SK-N-DZ (cell line): ENCODE measurements around the gene CCDC92B.
"Not testable (repeated sequence)": the region's sequence is repeated elsewhere in the genome, so short reads cannot be mapped to it uniquely, and the experiment has no call there.

Source experiments
- DNase-seq: peaks from one replicate; pipeline ENCODE4 v3.0.0-alpha.2; 2015; ENCODE audit warnings: low spot score
- small RNA-seq, 2 experiments: library from RNA; depleted of rRNA; stranded (forward); fragments of <200 nt; gene quantifications; one replicate each; pipeline ENCODE3, GENCODE V24; 2014

The CCDC92B gene

DNA sequence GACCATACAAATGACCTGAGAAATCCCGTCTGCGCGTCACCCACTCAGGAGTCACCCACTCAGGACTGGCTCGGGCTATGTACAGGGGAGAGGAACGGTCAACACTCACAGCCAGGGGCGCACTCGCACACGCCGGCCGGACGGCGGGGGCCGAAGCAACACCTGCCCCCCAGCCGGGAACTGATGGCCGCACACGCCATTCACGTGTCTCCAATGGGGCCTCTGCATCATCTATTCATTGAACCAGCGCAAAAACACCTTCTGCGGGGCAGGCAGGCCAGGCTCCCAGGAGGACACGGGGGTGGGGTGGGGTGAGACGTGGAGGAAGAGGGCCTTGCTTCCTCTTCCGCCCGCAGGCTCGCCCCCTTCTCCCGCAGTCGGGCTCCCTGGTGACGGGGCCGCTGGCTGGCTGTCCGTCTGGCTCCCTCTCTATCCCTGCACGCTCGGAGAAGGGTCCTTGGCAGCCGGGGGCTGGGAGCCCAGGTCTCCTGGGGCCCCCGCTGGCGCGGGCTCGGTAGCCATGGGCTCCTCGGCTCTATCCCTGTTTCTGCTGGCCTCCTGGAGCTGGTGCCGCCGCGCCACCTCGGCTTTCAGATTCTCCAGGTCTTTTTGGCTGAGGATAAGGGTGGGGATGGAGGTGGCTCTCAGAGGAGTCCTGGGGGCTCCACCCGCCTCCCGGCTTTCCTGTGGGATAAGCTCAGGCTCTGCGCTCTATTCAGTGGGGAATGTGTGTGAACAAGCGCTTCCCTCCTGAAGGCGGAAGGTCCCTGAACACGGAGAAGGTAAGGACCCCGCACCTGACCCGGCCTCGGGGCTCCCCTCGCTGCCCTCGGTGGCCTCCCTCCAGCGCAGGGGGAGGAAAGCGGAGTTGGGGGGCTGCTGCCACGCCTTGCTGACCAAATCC, 59.0 kb downstream of the CCDC92B start:
- no peak for DNase-seq

DNA sequence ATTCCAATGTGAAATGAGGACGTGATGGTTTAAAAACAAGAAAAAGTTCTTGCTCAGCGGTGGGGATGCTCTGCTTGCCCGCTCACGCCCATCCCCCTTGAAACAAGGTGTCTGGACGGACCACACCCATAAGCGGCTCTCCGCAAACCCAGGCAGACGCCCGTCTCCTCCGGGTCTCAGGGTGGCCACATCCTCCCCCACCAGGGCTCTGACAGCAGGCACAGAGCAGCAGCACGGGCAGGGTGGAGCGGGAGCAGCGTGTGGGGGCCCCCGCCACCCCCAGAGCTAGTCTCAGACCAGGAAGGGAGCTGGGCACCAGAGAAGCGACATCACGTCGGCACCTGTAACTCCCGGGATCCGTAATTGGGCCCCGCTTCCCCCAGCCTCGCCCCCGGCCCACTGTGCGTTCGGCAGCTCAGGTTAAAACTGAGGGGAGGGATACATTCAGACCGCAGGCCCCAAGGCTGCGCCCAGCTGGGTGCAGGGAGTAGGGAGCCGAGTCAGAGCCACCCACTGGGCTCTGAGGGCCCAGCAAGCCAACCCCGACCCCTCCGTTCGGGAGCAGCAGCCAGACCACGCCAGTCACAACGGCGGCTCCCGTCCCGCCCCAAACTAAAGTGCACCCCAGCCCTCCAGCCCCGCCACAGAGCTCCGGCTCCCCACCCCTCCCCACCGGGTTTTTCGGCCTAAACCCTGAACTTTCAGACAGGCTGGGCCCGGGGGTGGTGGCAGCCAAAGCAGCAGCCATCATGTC, 59.9 kb downstream of the CCDC92B start:
- no peak for DNase-seq

DNA sequence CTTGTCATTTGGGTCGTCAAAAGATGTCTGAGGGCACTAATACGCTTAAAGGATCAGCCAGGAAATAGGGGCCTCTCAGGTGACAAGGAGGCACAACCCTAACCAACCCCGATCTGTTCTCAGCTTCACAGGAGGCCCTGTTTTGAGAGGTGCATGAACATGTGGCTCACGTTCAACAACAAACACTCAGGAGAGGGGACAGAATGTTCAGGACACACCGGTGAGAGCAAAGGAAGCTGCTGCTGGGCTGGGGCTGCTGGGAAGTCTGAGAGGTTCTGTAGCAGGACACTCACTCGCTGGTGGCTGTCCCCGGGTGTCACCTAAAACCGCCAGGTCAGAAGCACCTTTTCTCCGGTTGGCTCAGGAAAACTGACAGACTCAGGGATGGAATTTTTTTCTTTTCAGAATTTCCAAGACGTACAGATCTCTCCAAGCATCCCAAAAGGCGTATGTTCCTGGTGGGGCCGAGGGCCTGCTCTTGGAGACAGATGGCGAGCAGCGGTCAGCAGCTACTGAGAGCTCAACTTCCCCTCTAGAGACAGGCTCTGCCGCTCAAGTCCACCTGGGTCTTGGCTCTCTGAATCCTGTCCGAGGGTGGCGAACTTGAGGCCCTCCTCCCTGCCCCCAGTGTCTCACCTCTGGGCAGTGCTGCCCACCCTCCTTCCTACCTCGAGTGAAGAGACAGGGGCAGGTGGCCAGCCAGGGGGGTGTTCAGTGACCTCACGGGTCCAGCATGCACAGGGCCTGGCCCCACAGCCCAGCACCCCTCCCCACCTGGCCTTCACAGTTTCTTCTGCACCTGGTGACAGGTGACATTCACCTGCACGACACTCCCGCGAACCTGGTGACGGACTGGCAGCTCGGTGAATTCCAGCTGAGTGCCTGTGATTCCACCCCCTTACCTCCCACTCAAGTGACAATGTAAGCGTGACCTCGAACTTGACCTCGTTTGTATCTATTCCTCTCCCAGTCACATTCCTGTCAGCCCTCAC, 60.8 kb downstream of the CCDC92B start:
- no peak for DNase-seq

DNA sequence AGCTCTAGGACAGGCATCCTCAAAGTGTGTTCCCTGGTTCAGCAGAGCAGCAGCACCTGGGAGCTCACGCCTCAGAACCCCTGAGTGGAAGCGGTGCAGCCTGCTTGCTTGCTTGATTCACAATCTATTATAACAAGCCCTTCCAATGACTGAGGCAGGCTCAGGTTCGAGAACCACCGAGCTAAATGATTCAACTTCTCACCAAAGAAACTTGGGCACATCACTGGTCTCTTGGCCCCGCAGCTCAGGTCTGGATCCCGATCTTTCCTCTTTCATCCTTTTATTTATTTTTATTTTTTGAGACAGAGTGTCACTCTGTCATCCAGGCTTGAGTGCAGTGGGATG, 62.4 kb downstream of the CCDC92B start:
- no peak for DNase-seq

DNA sequence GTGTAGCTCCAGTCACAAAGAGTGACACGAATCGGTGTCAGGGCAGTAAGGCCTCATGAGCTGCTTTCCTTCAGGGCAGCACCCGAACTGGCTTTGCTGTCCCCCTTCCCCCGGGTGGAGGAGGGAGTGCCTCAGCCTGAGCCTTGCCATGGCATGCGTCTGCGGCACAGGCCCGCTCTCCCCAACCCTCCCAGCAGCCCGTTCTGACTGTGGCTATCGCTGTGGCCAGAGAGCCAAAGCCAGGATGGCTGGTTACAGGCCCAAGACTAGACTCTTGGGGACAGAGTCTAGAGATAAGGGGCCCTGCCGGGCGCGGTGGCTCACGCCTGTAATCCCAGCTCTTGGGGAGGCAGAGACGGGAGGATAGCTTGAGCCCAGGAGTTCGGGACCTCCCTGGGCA, 63.8 kb downstream of the CCDC92B start:
- DNase-seq: peak; percentile 4

DNA sequence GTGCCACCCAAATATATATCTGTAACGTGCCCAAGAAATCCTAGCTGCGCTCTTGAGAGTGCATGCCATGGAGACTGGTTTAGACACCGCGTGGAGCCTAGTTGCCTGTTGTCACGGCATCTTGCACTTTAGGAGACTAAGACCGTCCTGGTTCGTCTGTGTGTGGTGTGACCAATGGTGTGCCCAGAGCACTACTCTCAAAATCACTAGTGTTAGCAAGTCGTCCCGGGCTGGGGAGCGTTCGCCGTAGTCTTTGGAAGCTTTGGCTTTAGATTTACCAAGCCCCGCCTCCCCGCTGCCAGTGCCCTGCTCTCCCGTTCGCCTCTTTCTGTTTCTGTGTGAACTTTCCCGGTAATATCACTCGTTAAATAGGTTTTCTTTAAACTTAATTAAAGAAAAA, 64.9 kb downstream of the CCDC92B start:
- DNase-seq: peak; percentile 5

DNA sequence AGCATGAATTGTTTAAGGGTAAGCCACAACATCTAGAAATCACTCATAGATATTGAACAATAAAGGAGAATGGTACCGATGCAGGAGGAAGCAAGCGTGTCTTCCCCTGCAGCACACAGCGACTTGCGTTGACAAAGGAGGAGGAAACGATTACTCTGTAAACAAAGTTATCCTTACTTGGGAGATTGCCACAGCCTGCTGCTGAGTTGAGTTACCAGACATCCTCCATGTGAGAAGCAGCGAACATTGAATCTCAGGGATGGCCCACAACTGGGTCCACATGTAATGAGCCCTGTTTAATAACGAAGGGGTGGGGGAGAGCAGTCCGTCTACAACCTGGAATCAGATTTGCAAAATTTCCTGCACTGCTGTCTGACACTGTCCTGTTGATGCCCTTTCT, 65.5 kb downstream of the CCDC92B start:
- DNase-seq: no peak

DNA sequence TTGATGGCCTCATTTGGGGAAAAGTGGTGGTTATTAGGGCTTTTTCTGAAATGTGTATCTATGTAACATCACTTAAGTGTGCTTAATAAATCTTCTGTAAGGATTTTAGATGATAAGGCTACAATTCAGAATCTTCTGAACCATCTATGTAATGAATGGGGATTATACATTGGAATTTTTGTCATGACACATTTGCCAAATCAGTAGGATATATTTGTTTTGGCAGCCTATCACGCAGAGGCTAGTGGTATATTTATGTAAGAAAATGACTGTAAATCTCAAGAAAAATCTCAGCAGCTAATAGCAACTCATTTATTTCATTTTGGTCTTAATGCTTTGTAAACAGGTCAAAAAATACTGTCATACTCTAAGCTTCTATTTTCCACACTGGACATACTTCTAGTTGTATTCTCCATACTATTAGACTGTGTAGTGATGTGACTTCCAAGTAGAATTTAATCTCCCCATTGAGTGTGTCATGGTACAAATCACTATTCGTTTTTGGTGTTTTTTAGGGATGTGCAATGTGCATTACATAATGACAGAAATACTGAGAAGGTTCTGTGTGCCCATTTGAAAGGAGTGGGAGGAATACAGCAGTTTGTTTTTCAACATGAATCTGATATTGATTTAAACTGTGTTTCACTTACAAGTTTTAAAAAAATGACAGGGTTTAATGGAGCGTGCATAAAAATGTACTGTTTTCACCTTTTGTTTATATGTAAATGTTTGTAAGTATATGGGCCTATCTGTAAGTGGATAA, 67.1 kb downstream of the CCDC92B start:
- no peak for DNase-seq

DNA sequence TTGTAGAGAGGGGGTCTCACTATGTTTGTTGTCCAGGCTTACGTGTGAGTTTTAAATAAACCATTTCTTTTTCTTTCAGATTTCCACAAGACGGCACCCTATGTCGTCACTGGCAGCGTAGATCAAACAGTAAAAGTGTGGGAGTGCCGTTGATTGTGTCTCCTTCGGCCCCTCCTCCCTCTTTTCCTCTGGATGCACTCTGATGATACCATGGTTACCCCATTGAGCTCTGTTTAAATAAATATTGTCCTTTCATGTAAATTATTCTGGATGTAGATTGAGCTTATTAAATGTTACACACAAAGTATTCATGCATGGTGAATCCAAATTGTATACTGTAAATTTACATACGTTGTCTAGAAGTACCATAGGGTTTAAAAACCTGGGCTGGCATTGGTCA, 67.8 kb downstream of the CCDC92B start:
- DNase-seq: no peak

DNA sequence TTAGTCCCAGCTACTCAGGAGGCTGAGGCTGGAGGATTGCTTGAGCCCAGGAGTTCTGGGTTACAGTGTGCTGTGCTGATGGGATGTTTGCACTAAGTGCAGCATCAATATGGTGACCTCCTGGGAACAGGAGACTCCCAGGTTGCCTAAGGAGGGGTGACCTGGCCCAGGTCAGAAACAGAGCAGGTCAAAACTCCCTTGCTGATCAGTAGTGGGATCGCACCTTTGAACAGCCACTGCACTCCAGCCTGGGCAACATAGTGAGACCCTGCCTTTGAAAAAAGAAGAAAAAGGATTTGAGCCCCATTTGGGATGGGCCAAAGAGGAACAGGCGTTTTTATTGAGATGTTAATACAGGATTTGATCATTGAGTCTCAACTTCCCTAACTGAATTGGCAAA, 68.5 kb downstream of the CCDC92B start:
- no peak for DNase-seq

DNA sequence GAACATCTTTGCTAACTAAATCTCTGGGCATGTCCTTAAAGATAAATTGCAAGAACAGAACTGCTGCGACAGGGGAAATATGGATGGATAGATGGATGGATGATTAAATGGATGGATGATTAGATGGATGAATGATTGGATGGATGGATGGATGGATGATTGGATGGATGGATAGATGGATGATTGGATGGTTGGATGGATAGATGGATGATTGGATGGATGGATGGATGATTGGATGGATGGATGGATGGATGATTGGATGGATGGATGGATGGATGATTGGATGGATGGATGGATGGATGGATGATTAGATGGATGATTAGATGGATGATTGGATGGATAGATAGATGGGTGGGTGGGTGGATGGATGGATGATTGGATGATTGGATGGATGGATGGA, 70.2 kb downstream of the CCDC92B start:
- DNase-seq: not testable (repeated sequence)

Small RNAs within 50 kb of the gene (small RNA-seq; reads per million reads assigned to genes)
- gene MIR1253: 0 reads per million in 2 experiments
- 0 reads per million in 2 experiments for gene MIR6776
- gene RN7SL608P: 0 to 0.58 reads per million in 2 experiments
- gene hsa-mir-1253: 0 reads per million in 2 experiments
